ENCODE results near the gene EVX1. TPM values are rescaled to one million over a fixed set of nuclear protein-coding genes. Genes with fewer than 3 reads are reported as not detected.

Gene EVX1
- total and polyA plus RNA-seq, 2 of the 13 experiments (the other 11 are each of a cell fraction or from before 2014, with no cell fraction given): not detected

- BruUV-seq (replicated peaks): no TSS peak
- DNase-seq (ENCODE audit: low spot score): no peak
- H3K9me3 ChIP-seq (ENCODE audit: low read length): no peaks in the 10 kb centered on the region
- 0 out of 6 replicates have a peak overlapping the region, but pooled peaks of 1 of the 3 experiments have one; percentile 51 for H3K4me3 ChIP-seq (replicated peaks in 1 of 3; ENCODE audit: insufficient read depth in 1 of 3, low read depth in 2 of 3, low read length in 3 of 3)
- FAIRE-seq: no peak
- ATAC-seq: peak; percentile 14; the same call in 2 of the 3 replicates
- H3K4me2 ChIP-seq (ENCODE audit: low read depth, low read length): peak overlapping the region; percentile 80; the same call in 1 of the 2 replicates
- TF ChIP-seq TAF1 (CRISPR knock-in tag; IDR thresholded peaks at IDR 0.05) (no peak), ZNF800 (CRISPR knock-in tag; IDR thresholded peaks at IDR 0.05) (no peak), ZZZ3 (CRISPR knock-in tag; IDR thresholded peaks at IDR 0.05; ENCODE audit: borderline replicate concordance) (no peak), ZNF34 (CRISPR knock-in tag; IDR thresholded peaks at IDR 0.05; ENCODE audit: borderline replicate concordance) (no peak), ZNF816 (CRISPR knock-in tag; IDR thresholded peaks at IDR 0.05; ENCODE audit: borderline replicate concordance) (no peak), ZSCAN12 (CRISPR knock-in tag; IDR thresholded peaks at IDR 0.05) (no peak), CBX1 (IDR thresholded peaks at IDR 0.05; ENCODE audit: low read depth) (no peak), ZNF619 (CRISPR knock-in tag; IDR thresholded peaks at IDR 0.05) (no peak), MATR3 (CRISPR knock-in tag; IDR thresholded peaks at IDR 0.05) (no peak), HNRNPH1 (optimal IDR thresholded peaks at IDR 0.05; ENCODE audit: low read depth, low read length) (no peak), ZNF605 (CRISPR knock-in tag; IDR thresholded peaks at IDR 0.05) (no peak)
- in situ Hi-C loops (cut with HindIII; ENCODE audit: extremely low pct_ligation_motif_present, low pct_unique_long_range_greater_than_20kb): no loop called here
- no peak overlapping the region for H3K9ac ChIP-seq (ENCODE audit: insufficient read depth, low read depth, low read length)
- H3K27me3 ChIP-seq (ENCODE audit: control insufficient read depth in 1 of 2, insufficient read depth in 2 of 2, low read length in 2 of 2): peaks cover 0 to 75% of the 10 kb centered on the region in 2 experiments; a peak in 4 of 5 replicates
- ChIA-PET CTCF (ENCODE audit: low intra/inter-chr PET ratio, low total read pairs) (interaction anchor here (2.2 kb wide), 1 partner anchor 710 kb away, joined by 14 read pairs; no protein-coding TSS in a partner anchor), POLR2A (no interaction called here)
- intact Hi-C loops (cut with micrococcal nuclease; ENCODE audit: unreplicated experiment): loop anchor here (5.0 kb wide), 1 partner anchor 811 kb away; no protein-coding TSS in a partner anchor
- no peak overlapping the region for H2AFZ ChIP-seq (ENCODE audit: low read length)
- no peaks in the 10 kb centered on the region for H3K36me3 ChIP-seq (replicated peaks in 1 of 2; ENCODE audit: control insufficient read depth in 1 of 2, insufficient read depth in 2 of 2, low read length in 2 of 2)
- H3K79me2 ChIP-seq (ENCODE audit: insufficient read depth, low read length): no peaks in the 10 kb centered on the region
- H4K20me1 ChIP-seq (ENCODE audit: insufficient read depth, low read length): no peaks in the 10 kb centered on the region
- WGBS (ENCODE audit: low lambda C conversion rate): 100% methylated on average over 1 of the region's 1 CpG
- H3K4me1 ChIP-seq (ENCODE audit: insufficient read depth, low read length): peaks cover 15% of the 10 kb centered on the region
- H3K27ac ChIP-seq (ENCODE audit: extremely low read length, insufficient read depth, low read length): no peak overlapping the region
Measured at GRCh38 chr7:27211084-27211446, 31.5 kb upstream of the EVX1 start.
